HEK293 (cell line): Measurements from ENCODE around the gene RAPGEF5.

Source experiments
- CTCF ChIA-PET: fragments of 350-600 bp; formaldehyde crosslinking; extraction: SDS; loops from one replicate; lab custom pipeline; 2021; ENCODE audit warnings: antibody characterized with exemption; lab: Yijun Ruan, JAX
- POLR2A ChIA-PET: fragments of 300-600 bp; formaldehyde crosslinking; extraction: SDS; loops from one replicate; lab custom pipeline; 2020; ENCODE audit warnings: antibody characterized with exemption, inconsistent platforms; lab: Yijun Ruan, JAX
- H3K27ac ChIP-seq: fragments of 200-500 bp; sonication (Bioruptor generic); 2 replicates; pipeline ENCODE4 v1.5.1; 2014; ENCODE audit warnings: low read depth, low read length, control low read depth, inconsistent platforms; ENCODE audit errors: extremely low read depth
- H3K36me3 ChIP-seq, 2 experiments: fragments of 200-500 bp in 1 of 2; sonication (Bioruptor generic) in 1 of 2; 1 replicate in 1 of 2; 2 replicates in 1 of 2; pipeline ENCODE4 v1.5.1; 2014 to 2017; ENCODE audit warnings: inconsistent platforms in 2 of 2, low read length in 2 of 2; ENCODE audit not compliant: control insufficient read depth in 2 of 2, insufficient read depth in 1 of 2
- H3K4me1 ChIP-seq: fragments of 200-500 bp; sonication (Bioruptor generic); 2 replicates; pipeline ENCODE4 v1.5.1; 2014; ENCODE audit warnings: mild to moderate bottlenecking, low read length, inconsistent platforms; ENCODE audit not compliant: control insufficient read depth, insufficient read depth
- H3K4me3 ChIP-seq: 2 replicates; pipeline ENCODE4 v1.5.1; 2011; ENCODE audit warnings: low read depth, mild to moderate bottlenecking, control low read depth, low read length, moderate library complexity
- H3K9me3 ChIP-seq: fragments of 200-500 bp; sonication (Bioruptor generic); 2 replicates; pipeline ENCODE4 v1.5.1; 2014; ENCODE audit warnings: low read depth, low read length, inconsistent platforms; ENCODE audit not compliant: control insufficient read depth, insufficient read depth
- GLIS2 ChIP-seq: fragments of 450-650 bp; formaldehyde crosslinking; IDR thresholded peaks from 2 replicates; pipeline ENCODE4 v1.5.1; 2016; ENCODE audit warnings: missing biosample characterization, missing genetic modification characterization
- KLF7 ChIP-seq: fragments of 450-650 bp; formaldehyde crosslinking; IDR thresholded peaks from 2 replicates; pipeline ENCODE4 v1.5.1; 2016; ENCODE audit warnings: missing biosample characterization, missing genetic modification characterization, borderline replicate concordance
- PATZ1 ChIP-seq: fragments of 450-650 bp; formaldehyde crosslinking; IDR thresholded peaks from 2 replicates; pipeline ENCODE4 v1.5.1; 2016; ENCODE audit warnings: missing biosample characterization, missing genetic modification characterization
- SCRT1 ChIP-seq: fragments of 450-650 bp; formaldehyde crosslinking; IDR thresholded peaks from 2 replicates; pipeline ENCODE4 v1.5.1; 2016; ENCODE audit warnings: missing biosample characterization, missing genetic modification characterization, borderline replicate concordance
- SP2 ChIP-seq: fragments of 450-650 bp; formaldehyde crosslinking; IDR thresholded peaks from 2 replicates; pipeline ENCODE4 v1.5.1; 2016; ENCODE audit warnings: missing biosample characterization, missing genetic modification characterization
- TCF7L2 ChIP-seq: IDR thresholded peaks from 2 replicates; pipeline ENCODE4 v1.6.1; 2011; ENCODE audit warnings: low read depth, mild to moderate bottlenecking, inconsistent platforms, low read length, moderate library complexity, borderline replicate concordance
- ZBTB48 ChIP-seq: fragments of 450-650 bp; formaldehyde crosslinking; IDR thresholded peaks from 2 replicates; pipeline ENCODE4 v1.5.1; 2016; ENCODE audit warnings: missing biosample characterization, missing genetic modification characterization
- ZNF146 ChIP-seq: fragments of 450-650 bp; formaldehyde crosslinking; IDR thresholded peaks from 2 replicates; pipeline ENCODE4 v1.5.1; 2016; ENCODE audit warnings: missing biosample characterization, missing genetic modification characterization
- ZNF423 ChIP-seq: fragments of 450-650 bp; formaldehyde crosslinking; IDR thresholded peaks from 2 replicates; pipeline ENCODE4 v1.5.1; 2016; ENCODE audit warnings: missing biosample characterization, missing genetic modification characterization
- ZNF510 ChIP-seq: fragments of 450-650 bp; formaldehyde crosslinking; IDR thresholded peaks from 2 replicates; pipeline ENCODE4 v1.5.1; 2018; ENCODE audit warnings: mild to moderate bottlenecking, missing genetic modification characterization, missing biosample characterization; ENCODE audit not compliant: insufficient replicate concordance
- ZNF530 ChIP-seq: fragments of 450-650 bp; formaldehyde crosslinking; IDR thresholded peaks from 2 replicates; pipeline ENCODE4 v1.5.1; 2016; ENCODE audit warnings: low read depth, missing biosample characterization, missing genetic modification characterization
- ZNF548 ChIP-seq: fragments of 450-650 bp; formaldehyde crosslinking; IDR thresholded peaks from 2 replicates; pipeline ENCODE4 v1.5.1; 2016; ENCODE audit warnings: missing biosample characterization, missing genetic modification characterization
- ZNF600 ChIP-seq: fragments of 450-650 bp; formaldehyde crosslinking; IDR thresholded peaks from 2 replicates; pipeline ENCODE4 v1.5.1; 2016; ENCODE audit warnings: missing biosample characterization, missing genetic modification characterization
- ZNF785 ChIP-seq: fragments of 450-650 bp; formaldehyde crosslinking; IDR thresholded peaks from 2 replicates; pipeline ENCODE4 v1.5.1; 2016; ENCODE audit warnings: missing biosample characterization, missing genetic modification characterization
- ZXDB ChIP-seq: fragments of 450-650 bp; formaldehyde crosslinking; IDR thresholded peaks from 2 replicates; pipeline ENCODE4 v1.5.1; 2016; ENCODE audit warnings: missing biosample characterization, missing genetic modification characterization
- TF ChIP-seq, protein P1 (sequence below): sonication (generic); formaldehyde crosslinking; IDR thresholded peaks from 2 replicates; pipeline ENCODE4 v1.8.1; 2022; ENCODE audit warnings: mild to moderate bottlenecking, moderate library complexity, missing genetic modification reagents
- TF ChIP-seq, protein P2 (sequence below): fragments of 450-650 bp; formaldehyde crosslinking; IDR thresholded peaks from 2 replicates; pipeline ENCODE4 v1.5.1; 2017; ENCODE audit warnings: missing biosample characterization, missing genetic modification characterization
- TF ChIP-seq, protein P3 (sequence below): fragments of 450-650 bp; formaldehyde crosslinking; IDR thresholded peaks from 2 replicates; pipeline ENCODE4 v1.5.1; 2016; ENCODE audit warnings: missing biosample characterization, missing genetic modification characterization
- TF ChIP-seq, protein P4 (sequence below): fragments of 450-650 bp; formaldehyde crosslinking; IDR thresholded peaks from 2 replicates; pipeline ENCODE4 v1.5.1; 2016; ENCODE audit warnings: missing biosample characterization, missing genetic modification characterization
- TF ChIP-seq, protein P5 (sequence below): fragments of 450-650 bp; formaldehyde crosslinking; IDR thresholded peaks from 2 replicates; pipeline ENCODE4 v1.5.1; 2016; ENCODE audit warnings: missing biosample characterization, missing genetic modification characterization

RAPGEF5 gene

GRCh38 chr7:22202141-22202540 is 154.8 kb downstream of the RAPGEF5 start (continued):
- TF ChIP-seq GLIS2 (tag by site-specific recombination) (no peak), ZNF530 (tag by site-specific recombination) (no peak), PATZ1 (tag by site-specific recombination) (no peak), ZNF785 (tag by site-specific recombination) (no peak)
- TF ChIP-seq, protein P1, sequence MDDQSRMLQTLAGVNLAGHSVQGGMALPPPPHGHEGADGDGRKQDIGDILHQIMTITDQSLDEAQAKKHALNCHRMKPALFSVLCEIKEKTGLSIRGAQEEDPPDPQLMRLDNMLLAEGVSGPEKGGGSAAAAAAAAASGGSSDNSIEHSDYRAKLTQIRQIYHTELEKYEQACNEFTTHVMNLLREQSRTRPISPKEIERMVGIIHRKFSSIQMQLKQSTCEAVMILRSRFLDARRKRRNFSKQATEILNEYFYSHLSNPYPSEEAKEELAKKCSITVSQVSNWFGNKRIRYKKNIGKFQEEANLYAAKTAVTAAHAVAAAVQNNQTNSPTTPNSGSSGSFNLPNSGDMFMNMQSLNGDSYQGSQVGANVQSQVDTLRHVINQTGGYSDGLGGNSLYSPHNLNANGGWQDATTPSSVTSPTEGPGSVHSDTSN (CRISPR knock-in tag) = no peak
- TF ChIP-seq, protein P2, sequence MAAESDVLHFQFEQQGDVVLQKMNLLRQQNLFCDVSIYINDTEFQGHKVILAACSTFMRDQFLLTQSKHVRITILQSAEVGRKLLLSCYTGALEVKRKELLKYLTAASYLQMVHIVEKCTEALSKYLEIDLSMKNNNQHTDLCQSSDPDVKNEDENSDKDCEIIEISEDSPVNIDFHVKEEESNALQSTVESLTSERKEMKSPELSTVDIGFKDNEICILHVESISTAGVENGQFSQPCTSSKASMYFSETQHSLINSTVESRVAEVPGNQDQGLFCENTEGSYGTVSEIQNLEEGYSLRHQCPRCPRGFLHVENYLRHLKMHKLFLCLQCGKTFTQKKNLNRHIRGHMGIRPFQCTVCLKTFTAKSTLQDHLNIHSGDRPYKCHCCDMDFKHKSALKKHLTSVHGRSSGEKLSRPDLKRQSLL (tag by site-specific recombination) = no peak

DNA sequence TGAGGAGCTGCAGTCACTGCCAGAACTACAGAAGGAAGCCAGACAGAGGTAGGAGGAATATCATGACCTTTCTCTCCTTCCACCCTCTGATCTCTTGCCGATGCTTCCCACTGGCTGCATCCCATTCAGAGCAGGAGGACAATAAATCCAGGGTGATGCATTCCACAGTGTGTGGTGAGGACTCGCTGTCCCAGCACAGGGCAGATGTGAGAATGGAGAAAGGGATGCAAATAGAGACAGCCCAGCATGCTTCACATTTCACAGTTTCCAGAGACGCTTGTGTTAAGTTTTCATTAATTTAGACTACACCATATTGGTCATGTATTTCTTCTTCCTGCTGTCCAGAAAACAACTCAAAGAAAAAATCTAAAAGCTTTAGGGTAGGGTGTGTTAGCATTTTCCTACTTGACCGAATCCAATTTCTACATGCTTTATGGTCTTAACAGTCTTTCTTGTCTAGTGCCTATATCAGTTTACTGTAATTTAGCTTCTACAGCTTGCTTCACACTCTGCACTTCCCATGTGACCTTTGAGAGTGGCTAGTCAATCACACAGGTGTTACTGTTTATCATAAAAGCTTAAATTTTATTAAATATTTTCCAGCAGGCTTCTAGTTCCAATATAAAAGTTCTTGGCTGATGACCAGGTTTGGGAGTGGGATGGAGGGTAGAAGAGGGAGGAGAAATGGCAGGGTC is 155.6 kb downstream of the RAPGEF5 start:
- Histone ChIP-seq H3K4me1 (no peaks in the 10 kb centered on the region), H3K27ac (no peak overlapping the region)
- POLR2A ChIA-PET = no interaction called here
- TF ChIP-seq, protein P3, sequence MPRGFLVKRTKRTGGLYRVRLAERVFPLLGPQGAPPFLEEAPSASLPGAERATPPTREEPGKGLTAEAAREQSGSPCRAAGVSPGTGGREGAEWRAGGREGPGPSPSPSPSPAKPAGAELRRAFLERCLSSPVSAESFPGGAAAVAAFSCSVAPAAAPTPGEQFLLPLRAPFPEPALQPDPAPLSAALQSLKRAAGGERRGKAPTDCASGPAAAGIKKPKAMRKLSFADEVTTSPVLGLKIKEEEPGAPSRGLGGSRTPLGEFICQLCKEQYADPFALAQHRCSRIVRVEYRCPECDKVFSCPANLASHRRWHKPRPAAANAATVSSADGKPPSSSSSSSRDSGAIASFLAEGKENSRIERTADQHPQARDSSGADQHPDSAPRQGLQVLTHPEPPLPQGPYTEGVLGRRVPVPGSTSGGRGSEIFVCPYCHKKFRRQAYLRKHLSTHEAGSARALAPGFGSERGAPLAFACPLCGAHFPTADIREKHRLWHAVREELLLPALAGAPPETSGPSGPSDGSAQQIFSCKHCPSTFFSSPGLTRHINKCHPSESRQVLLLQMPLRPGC (tag by site-specific recombination) = no peak
- TF ChIP-seq ZNF510 (tag by site-specific recombination) (no peak), TCF7L2 (no peak), SP2 (tag by site-specific recombination) (no peak), ZNF600 (tag by site-specific recombination) (no peak), SCRT1 (no peak), ZBTB48 (tag by site-specific recombination) (no peak)
- TF ChIP-seq, protein P4, sequence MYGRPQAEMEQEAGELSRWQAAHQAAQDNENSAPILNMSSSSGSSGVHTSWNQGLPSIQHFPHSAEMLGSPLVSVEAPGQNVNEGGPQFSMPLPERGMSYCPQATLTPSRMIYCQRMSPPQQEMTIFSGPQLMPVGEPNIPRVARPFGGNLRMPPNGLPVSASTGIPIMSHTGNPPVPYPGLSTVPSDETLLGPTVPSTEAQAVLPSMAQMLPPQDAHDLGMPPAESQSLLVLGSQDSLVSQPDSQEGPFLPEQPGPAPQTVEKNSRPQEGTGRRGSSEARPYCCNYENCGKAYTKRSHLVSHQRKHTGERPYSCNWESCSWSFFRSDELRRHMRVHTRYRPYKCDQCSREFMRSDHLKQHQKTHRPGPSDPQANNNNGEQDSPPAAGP (tag by site-specific recombination) = no peak
- TF ChIP-seq, all 188 proteins: peak for 0
- no peak overlapping the region for H3K4me3 ChIP-seq
- CTCF ChIA-PET = interaction anchor here (1.0 to 1.1 kb wide), 2 partner anchors 15 to 91 kb away, joined by 3 read pairs; no protein-coding TSS in a partner anchor
- no peaks in the 10 kb centered on the region for H3K36me3 ChIP-seq
- no peaks in the 10 kb centered on the region for H3K9me3 ChIP-seq

DNA sequence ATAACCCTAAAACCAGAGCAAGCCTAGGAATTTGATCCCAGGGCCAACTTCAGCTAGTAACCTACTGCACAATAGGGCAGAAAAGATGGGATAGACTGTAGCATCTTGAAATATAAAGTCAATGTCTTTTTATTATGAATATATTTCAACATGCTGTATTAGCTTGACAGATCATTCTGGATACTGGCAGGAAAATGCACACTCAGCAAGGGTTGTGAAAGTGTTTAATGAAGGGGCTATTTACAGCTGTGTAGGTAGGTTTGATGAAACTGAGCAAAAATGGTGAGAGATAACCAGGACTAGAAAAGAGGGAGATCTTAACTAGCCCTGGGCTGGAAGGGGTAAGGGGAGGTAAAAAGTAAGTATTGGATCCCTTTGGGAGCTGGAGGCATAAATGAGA is 156.2 kb downstream of the RAPGEF5 start:
- no peak overlapping the region for H3K4me3 ChIP-seq

More for the DNA sequence above, 156.2 kb downstream of the RAPGEF5 start:
- TF ChIP-seq, protein P5, sequence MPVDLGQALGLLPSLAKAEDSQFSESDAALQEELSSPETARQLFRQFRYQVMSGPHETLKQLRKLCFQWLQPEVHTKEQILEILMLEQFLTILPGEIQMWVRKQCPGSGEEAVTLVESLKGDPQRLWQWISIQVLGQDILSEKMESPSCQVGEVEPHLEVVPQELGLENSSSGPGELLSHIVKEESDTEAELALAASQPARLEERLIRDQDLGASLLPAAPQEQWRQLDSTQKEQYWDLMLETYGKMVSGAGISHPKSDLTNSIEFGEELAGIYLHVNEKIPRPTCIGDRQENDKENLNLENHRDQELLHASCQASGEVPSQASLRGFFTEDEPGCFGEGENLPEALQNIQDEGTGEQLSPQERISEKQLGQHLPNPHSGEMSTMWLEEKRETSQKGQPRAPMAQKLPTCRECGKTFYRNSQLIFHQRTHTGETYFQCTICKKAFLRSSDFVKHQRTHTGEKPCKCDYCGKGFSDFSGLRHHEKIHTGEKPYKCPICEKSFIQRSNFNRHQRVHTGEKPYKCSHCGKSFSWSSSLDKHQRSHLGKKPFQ = no peak
- no peak for TF ChIP-seq ZXDB (tag by site-specific recombination)
- no peak for TF ChIP-seq ZNF548 (tag by site-specific recombination)
- no peak for TF ChIP-seq KLF7 (tag by site-specific recombination)
- TF ChIP-seq ZNF423 (tag by site-specific recombination) = no peak
- TF ChIP-seq ZNF146 (tag by site-specific recombination) = no peak
- no peaks in the 10 kb centered on the region for H3K36me3 ChIP-seq
- ChIA-PET CTCF (interaction anchor here (0.7 kb wide), 1 partner anchor 12 kb away, joined by 3 read pairs; no protein-coding TSS in a partner anchor), POLR2A (no interaction called here)
- no peaks in the 10 kb centered on the region for H3K4me1 ChIP-seq
- H3K27ac ChIP-seq = no peak overlapping the region
- no peaks in the 10 kb centered on the region for H3K9me3 ChIP-seq
